ENCODE results near the gene ABHD2.

GRCh38 chr15:89072277-89072869, 15.9 kb upstream of the ABHD2 start:
- TF ChIP-seq CTCF (conservative IDR thresholded peaks at IDR 0.05 in 1 of 2, IDR thresholded peaks at IDR 0.05 in 1 of 2; ENCODE audit: low read depth in 1 of 2, low read length in 2 of 2): no peak
- no peak for TF ChIP-seq EZH2 (IDR thresholded peaks at IDR 0.05; ENCODE audit: low read length, missing control alignments)

Data from fibroblast of lung (primary cell).